Measurements from ENCODE around the gene PRMT3.
"Not testable (repeated sequence)": the region's sequence is repeated elsewhere in the genome, so short reads cannot be mapped to it uniquely, and the experiment has no call there.

Gene PRMT3

GRCh38 chr11:20387261-20388095 is at the start of gene PRMT3:
Gene PRMT3, plus strand, starts transcription at chr11:20387716. Its CDS starts 31 bp downstream, at chr11:20387747.
- DNase-seq (ENCODE audit: low read depth), result peak; percentile 94

GRCh38 chr11:20342347-20343141 is 45.0 kb upstream of the PRMT3 start:
- no peak for DNase-seq (ENCODE audit: low read depth)

- DNase-seq (ENCODE audit: low read depth), result no peak
Observed at GRCh38 chr11:20351136-20351535, 36.4 kb upstream of the PRMT3 start.

GRCh38 chr11:20351751-20352262 is 35.7 kb upstream of the PRMT3 start:
- no peak for DNase-seq (ENCODE audit: low read depth)

GRCh38 chr11:20353829-20354434 is 33.6 kb upstream of the PRMT3 start:
- no peak for DNase-seq (ENCODE audit: low read depth)

- no peak for DNase-seq (ENCODE audit: low read depth)
Observed at GRCh38 chr11:20355221-20356219, 32.0 kb upstream of the PRMT3 start.

GRCh38 chr11:20357150-20357549 is 30.4 kb upstream of the PRMT3 start:
- DNase-seq (ENCODE audit: low read depth), result no peak

GRCh38 chr11:20360650-20361049 is 26.9 kb upstream of the PRMT3 start:
- DNase-seq (ENCODE audit: low read depth), result no peak

- DNase-seq (ENCODE audit: low read depth), result no peak
Observed at GRCh38 chr11:20362481-20362880, 25.0 kb upstream of the PRMT3 start.

- no peak for DNase-seq (ENCODE audit: low read depth)
Observed at GRCh38 chr11:20363149-20363499, 24.4 kb upstream of the PRMT3 start.

- peak; percentile 56 for DNase-seq (ENCODE audit: low read depth)
Observed at GRCh38 chr11:20363500-20364340, 23.8 kb upstream of the PRMT3 start, which contains the start of gene HTATIP2. Gene HTATIP2, plus strand, starts transcription at chr11:20363714. Its CDS starts 524 bp downstream, at chr11:20364238.

- no peak for DNase-seq (ENCODE audit: low read depth)
Observed at GRCh38 chr11:20364341-20364792, 23.1 kb upstream of the PRMT3 start.

- not testable (repeated sequence) for DNase-seq (ENCODE audit: low read depth)
Observed at GRCh38 chr11:20365465-20365864, 22.1 kb upstream of the PRMT3 start.

GRCh38 chr11:20367313-20367948 is 20.1 kb upstream of the PRMT3 start:
- DNase-seq (ENCODE audit: low read depth), result peak; percentile 23

GRCh38 chr11:20368438-20368837 is 19.1 kb upstream of the PRMT3 start:
- no peak for DNase-seq (ENCODE audit: low read depth)

- no peak for DNase-seq (ENCODE audit: low read depth)
Observed at GRCh38 chr11:20369826-20370225, 17.7 kb upstream of the PRMT3 start.

- no peak for DNase-seq (ENCODE audit: low read depth)
Observed at GRCh38 chr11:20372081-20372626, 15.4 kb upstream of the PRMT3 start.

- DNase-seq (ENCODE audit: low read depth), result no peak
Observed at GRCh38 chr11:20373147-20373546, 14.4 kb upstream of the PRMT3 start.

GRCh38 chr11:20373568-20374209 is 13.8 kb upstream of the PRMT3 start:
- no peak for DNase-seq (ENCODE audit: low read depth)
